HepG2 (cell line): ENCODE data around the gene SYTL3. TPM values are rescaled to one million over a fixed set of nuclear protein-coding genes. Genes with fewer than 3 reads are reported as not detected.

Source experiments
- ATAC-seq: fragments of 200-7000 bp; cut with Tn5 transposase; 3 replicates; pipeline ENCODE4 v1.9.1; 2020; ENCODE audit warnings: mild to moderate bottlenecking, moderate library complexity
- BruUV-seq: library from RNA; stranded (reverse); fragments of 400-500 nt; replicated peaks from 2 replicates; lab custom pipeline; 2021; lab: Mats Ljungman, UMichigan
- CTCF ChIA-PET: fragments of 300-600 bp; formaldehyde crosslinking; extraction: SDS; loops from one replicate; lab custom pipeline; 2021; ENCODE audit warnings: low total read pairs, inconsistent platforms, low intra/inter-chr PET ratio; lab: Yijun Ruan, JAX
- POLR2A ChIA-PET: fragments of 350-600 bp; sonication (Branson Sonifier 250); formaldehyde crosslinking; loops from one replicate; lab custom pipeline; 2020; ENCODE audit warnings: antibody characterized with exemption, inconsistent platforms; lab: Yijun Ruan, JAX
- DNase-seq: peaks from one replicate; pipeline ENCODE4 v3.0.0-alpha.2; 2015; ENCODE audit warnings: low spot score
- FAIRE-seq: peaks from 3 replicates; lab custom pipeline; 2011; peaks lifted over from hg19 to GRCh38; lab: Jason Lieb, UNC
- H2AFZ ChIP-seq: one replicate; pipeline ENCODE4 v1.6.1; 2011; ENCODE audit warnings: low read length, inconsistent platforms
- H3K27ac ChIP-seq: fragments of 300-600 bp; 3 replicates; pipeline ENCODE4 v1.8.0; 2011; ENCODE audit warnings: mixed run types, mild to moderate bottlenecking, mixed read lengths, low read length, inconsistent platforms; ENCODE audit not compliant: insufficient read depth; ENCODE audit errors: extremely low read length
- H3K27me3 ChIP-seq, 2 experiments: fragments of 200-600 bp in 1 of 2; 2 replicates in 1 of 2; 3 replicates in 1 of 2; pipeline versions ENCODE4 v1.6.0 to v1.8.0; 2011; ENCODE audit warnings: low read length in 2 of 2, mild to moderate bottlenecking in 2 of 2, moderate library complexity in 2 of 2, inconsistent platforms in 1 of 2; ENCODE audit not compliant: insufficient read depth in 2 of 2, control insufficient read depth in 1 of 2
- H3K36me3 ChIP-seq, 2 experiments: fragments of 200-600 bp in 1 of 2; replicated peaks in 1 of 2; 2 replicates in 1 of 2; 3 replicates in 1 of 2; pipeline versions ENCODE4 v1.5.1 to v1.8.0; 2011; ENCODE audit warnings: low read length in 2 of 2, inconsistent platforms in 1 of 2; ENCODE audit not compliant: insufficient read depth in 2 of 2, control insufficient read depth in 1 of 2
- H3K4me1 ChIP-seq: 2 replicates; pipeline ENCODE4 v1.5.1; 2012; ENCODE audit warnings: low read length, inconsistent platforms; ENCODE audit not compliant: insufficient read depth
- H3K4me2 ChIP-seq: 2 replicates; pipeline ENCODE4 v1.6.0; 2011; ENCODE audit warnings: low read depth, low read length, inconsistent platforms
- H3K4me3 ChIP-seq, 3 experiments: fragments of 200-600 bp in 1 of 3; sonication (generic), shearing (Covaris generic) in 1 of 3; replicated peaks in 1 of 3; 2 replicates each; pipeline ENCODE4 v1.5.1; 2011 to 2016; ENCODE audit warnings: low read length in 3 of 3, inconsistent platforms in 2 of 3, low read depth in 2 of 3, mild to moderate bottlenecking in 2 of 3, control low read depth in 1 of 3, mixed read lengths in 1 of 3; ENCODE audit not compliant: insufficient read depth in 1 of 3
- H3K79me2 ChIP-seq: one replicate; pipeline ENCODE4 v1.6.1; 2011; ENCODE audit warnings: low read length, inconsistent platforms; ENCODE audit not compliant: insufficient read depth
- H3K9ac ChIP-seq: 2 replicates; pipeline ENCODE4 v1.6.0; 2011; ENCODE audit warnings: mild to moderate bottlenecking, low read depth, low read length, inconsistent platforms; ENCODE audit not compliant: insufficient read depth
- H3K9me3 ChIP-seq: 2 replicates; pipeline ENCODE4 v1.5.1; 2012; ENCODE audit warnings: mild to moderate bottlenecking, low read length
- H4K20me1 ChIP-seq: 2 replicates; pipeline ENCODE4 v1.6.0; 2011; ENCODE audit warnings: inconsistent platforms, mild to moderate bottlenecking, low read length, moderate library complexity; ENCODE audit not compliant: insufficient read depth
- ATF7-NPFF ChIP-seq: sonication (generic); formaldehyde crosslinking; IDR thresholded peaks from 2 replicates; pipeline ENCODE4 v1.8.1; 2023; ENCODE audit warnings: mild to moderate bottlenecking, low read depth, missing genetic modification reagents, moderate library complexity
- CEBPB ChIP-seq: IDR thresholded peaks from 2 replicates; pipeline ENCODE4 v1.6.1; 2011; ENCODE audit warnings: low read depth, low read length, improper control_type of control experiment, borderline replicate concordance
- CREB1 ChIP-seq, 2 experiments: fragments of 450-650 bp in 1 of 2; IDR thresholded peaks; 2 replicates each; pipeline ENCODE4 v1.6.1; 2016 to 2017; ENCODE audit warnings: control low read depth in 1 of 2, mild to moderate bottlenecking in 1 of 2, missing compliant biosample characterization in 1 of 2, missing genetic modification characterization in 1 of 2
- FLYWCH1 ChIP-seq: sonication (generic); formaldehyde crosslinking; IDR thresholded peaks from 2 replicates; pipeline ENCODE4 v1.8.1; 2023; ENCODE audit warnings: mild to moderate bottlenecking, missing genetic modification reagents
- GATA4 ChIP-seq: sonication (generic); IDR thresholded peaks from 2 replicates; pipeline ENCODE4 v1.6.1; 2016; ENCODE audit warnings: antibody characterized with exemption, low read depth, borderline replicate concordance
- HNF4A ChIP-seq: sonication (generic); formaldehyde crosslinking; IDR thresholded peaks from 2 replicates; pipeline ENCODE4 v1.4.0; 2020; ENCODE audit warnings: missing genetic modification reagents
- KLF15 ChIP-seq: sonication (generic); formaldehyde crosslinking; IDR thresholded peaks from 2 replicates; pipeline ENCODE4 v1.8.1; 2023; ENCODE audit warnings: borderline replicate concordance, mild to moderate bottlenecking, inconsistent platforms, missing genetic modification reagents, mixed read lengths
- MAX ChIP-seq: IDR thresholded peaks from 2 replicates; pipeline ENCODE4 v1.6.1; 2012; ENCODE audit warnings: inconsistent platforms
- SAP130 ChIP-seq: IDR thresholded peaks from 2 replicates; pipeline ENCODE4 v1.6.1; 2016; ENCODE audit warnings: low read depth
- SOX5 ChIP-seq: IDR thresholded peaks from 2 replicates; pipeline ENCODE4 v1.6.1; 2016; ENCODE audit warnings: borderline replicate concordance
- SOX6 ChIP-seq, 2 experiments: fragments of 450-650 bp in 1 of 2; sonication (generic) in 1 of 2; formaldehyde crosslinking in 1 of 2; IDR thresholded peaks; 2 replicates each; pipeline versions ENCODE4 v1.4.0 to v1.6.1; 2017 to 2020; ENCODE audit warnings: antibody characterized with exemption in 1 of 2, mild to moderate bottlenecking in 1 of 2, missing genetic modification reagents in 1 of 2
- TRIM22 ChIP-seq: fragments of 450-650 bp; IDR thresholded peaks from 2 replicates; pipeline ENCODE4 v1.6.1; 2017
- ZBTB21 ChIP-seq: sonication (generic); formaldehyde crosslinking; IDR thresholded peaks from 2 replicates; pipeline ENCODE4 v1.4.0; 2020; ENCODE audit warnings: missing genetic modification reagents
- ZHX1 ChIP-seq: sonication (generic); formaldehyde crosslinking; IDR thresholded peaks from 2 replicates; pipeline ENCODE4 v1.8.1; 2022; ENCODE audit warnings: low read depth, mild to moderate bottlenecking, missing genetic modification reagents
- WGBS: methylation state at CpG from one replicate; pipeline ENCODE4 v1.1.6; 2017; ENCODE audit warnings: low lambda C conversion rate; 5-methylcytosine and 5-hydroxymethylcytosine counted together
- in situ Hi-C: cut with HindIII; loops from 2 replicates; pipeline ENCODE4 v1.10.0; 2017; ENCODE audit warnings: low pct_unique_long_range_greater_than_20kb; ENCODE audit not compliant: extremely low pct_ligation_motif_present
- intact Hi-C: fragments of 100-400 bp; cut with micrococcal nuclease; formaldehyde crosslinking; loops from one replicate; pipeline ENCODE4 v1.10.0; 2022; ENCODE audit not compliant: unreplicated experiment
- polyA plus RNA-seq, 8 experiments: library from polyadenylated mRNA; depleted of rRNA in 3 of 8; stranded (reverse) in 7 of 8; unstranded in 1 of 8; fragments of >200 nt; fragmentation: Illumina TruSeq in 4 of 8; extraction: Trizol in 4 of 8; gene quantifications; 2 replicates each; pipeline versions ENCODE4 v1.2.1 to v1.2.3, GENCODE V29; 2011 to 2016; ENCODE audit warnings: low read depth in 4 of 8, missing spikeins in 1 of 8, mixed read lengths in 1 of 8; ENCODE audit not compliant: insufficient read depth in 1 of 8
- total RNA-seq, 5 experiments: library from RNA; depleted of rRNA; stranded (reverse); fragments of >200 nt; fragmentation: Illumina TruSeq; extraction: Trizol; gene quantifications; 2 replicates each; pipeline ENCODE4 v1.2.3, GENCODE V29; 2016; ENCODE audit warnings: low read depth in 1 of 5
- TF ChIP-seq, protein P1 (sequence below): sonication (generic); formaldehyde crosslinking; IDR thresholded peaks from 2 replicates; pipeline ENCODE4 v1.9.0; 2021; ENCODE audit warnings: missing genetic modification reagents, borderline replicate concordance

Gene SYTL3
- total and polyA plus RNA-seq, 2 of the 13 experiments (the other 11 are each of a cell fraction or from before 2014, with no cell fraction given), result 0.11 to 0.28 TPM

DNA sequence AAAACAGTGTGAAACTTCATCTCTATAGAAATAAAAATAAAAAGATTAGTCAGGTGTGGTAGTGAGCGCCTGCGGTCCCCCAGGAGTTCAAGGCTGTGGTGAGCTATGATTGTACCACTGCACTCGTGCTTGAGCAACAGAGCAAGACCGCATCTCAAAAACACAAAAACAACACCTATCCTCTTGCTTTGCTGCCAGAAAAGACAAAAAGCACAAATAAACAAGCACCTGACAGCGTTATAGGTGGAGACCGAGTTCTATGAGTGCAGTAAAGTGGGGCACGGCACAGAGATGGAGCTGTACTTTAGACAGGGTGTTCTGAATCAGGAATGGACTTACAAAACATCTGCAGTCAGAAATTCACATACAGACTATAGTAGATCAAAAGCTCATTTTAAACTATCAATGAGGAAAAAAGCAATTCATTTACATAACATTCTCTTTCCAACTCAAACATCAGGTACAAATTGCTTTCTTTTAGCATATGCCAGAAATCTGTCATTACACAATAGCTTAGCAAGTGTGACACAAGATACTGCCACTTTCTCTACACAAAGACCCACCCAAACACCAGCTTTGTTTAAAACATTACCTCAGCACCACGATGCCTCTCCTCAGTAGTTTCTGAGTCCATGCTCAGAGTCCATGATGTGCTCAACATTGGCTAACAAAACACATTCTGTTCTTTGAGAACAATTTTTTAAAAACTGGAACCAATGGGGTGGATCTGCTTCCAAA, 159.3 kb downstream of the SYTL3 start:
- peak overlapping the region; percentile 33 for H3K27ac ChIP-seq
- CTCF ChIA-PET, result no interaction called here
- H2AFZ ChIP-seq, result no peak overlapping the region
- FAIRE-seq, result peak; percentile 66
- peaks cover 5 to 10% of the 10 kb centered on the region in 2 experiments; a peak in 4 of 5 replicates for H3K36me3 ChIP-seq
- WGBS, result 73% methylated on average over 8 of the region's 8 CpGs
- POLR2A ChIA-PET, result interaction anchor here (1.3 kb wide), 1 partner anchor 10 kb away, joined by 5 read pairs; the partner anchor contains the start of gene EZR
- H4K20me1 ChIP-seq, result 0 out of 2 replicates have a peak, but pooled peaks cover 12% of the 10 kb centered on the region
- intact Hi-C loops, result no loop called here
- peak; percentile 78 for DNase-seq
- H3K27me3 ChIP-seq, result no peaks in the 10 kb centered on the region
- in situ Hi-C loops, result no loop called here
- peak; percentile 79 for ATAC-seq
- BruUV-seq, result no TSS peak
- no peak overlapping the region for H3K4me3 ChIP-seq
- no peaks in the 10 kb centered on the region for H3K9me3 ChIP-seq
- peaks cover 71% of the 10 kb centered on the region for H3K79me2 ChIP-seq
- H3K4me2 ChIP-seq, result no peak overlapping the region
- H3K4me1 ChIP-seq, result peaks cover 56% of the 10 kb centered on the region
- no peak overlapping the region for H3K9ac ChIP-seq
- TF ChIP-seq KLF15 (no peak), FLYWCH1 (CRISPR knock-in tag) (no peak), ZHX1 (CRISPR knock-in tag) (0 out of 2 replicates have a peak, but pooled peaks have one; percentile 54), TRIM22 (no peak), ZBTB21 (CRISPR knock-in tag) (peak; percentile 87; the same call in 1 of the 2 replicates), HNF4A (CRISPR knock-in tag) (peak; percentile 38; the same call in 1 of the 2 replicates), CEBPB (peak; percentile 91), SOX6 (IDR thresholded peaks at IDR 0.05) (no peak), SOX6 (CRISPR knock-in tag; IDR thresholded peaks at IDR 0.05) (peak; percentile 27; the same call in 1 of the 2 replicates), SOX5 (CRISPR knock-in tag) (peak; percentile 28; the same call in 1 of the 2 replicates), SAP130 (CRISPR knock-in tag) (peak; percentile 28; the same call in 1 of the 2 replicates), GATA4 (no peak), CREB1 (IDR thresholded peaks at IDR 0.05) (no peak), CREB1 (CRISPR knock-in tag; IDR thresholded peaks at IDR 0.05) (0 out of 2 replicates have a peak, but pooled peaks have one; percentile 24), MAX (peak; percentile 20; the same call in 1 of the 2 replicates), ATF7-NPFF (CRISPR knock-in tag) (no peak)
- TF ChIP-seq, protein P1, sequence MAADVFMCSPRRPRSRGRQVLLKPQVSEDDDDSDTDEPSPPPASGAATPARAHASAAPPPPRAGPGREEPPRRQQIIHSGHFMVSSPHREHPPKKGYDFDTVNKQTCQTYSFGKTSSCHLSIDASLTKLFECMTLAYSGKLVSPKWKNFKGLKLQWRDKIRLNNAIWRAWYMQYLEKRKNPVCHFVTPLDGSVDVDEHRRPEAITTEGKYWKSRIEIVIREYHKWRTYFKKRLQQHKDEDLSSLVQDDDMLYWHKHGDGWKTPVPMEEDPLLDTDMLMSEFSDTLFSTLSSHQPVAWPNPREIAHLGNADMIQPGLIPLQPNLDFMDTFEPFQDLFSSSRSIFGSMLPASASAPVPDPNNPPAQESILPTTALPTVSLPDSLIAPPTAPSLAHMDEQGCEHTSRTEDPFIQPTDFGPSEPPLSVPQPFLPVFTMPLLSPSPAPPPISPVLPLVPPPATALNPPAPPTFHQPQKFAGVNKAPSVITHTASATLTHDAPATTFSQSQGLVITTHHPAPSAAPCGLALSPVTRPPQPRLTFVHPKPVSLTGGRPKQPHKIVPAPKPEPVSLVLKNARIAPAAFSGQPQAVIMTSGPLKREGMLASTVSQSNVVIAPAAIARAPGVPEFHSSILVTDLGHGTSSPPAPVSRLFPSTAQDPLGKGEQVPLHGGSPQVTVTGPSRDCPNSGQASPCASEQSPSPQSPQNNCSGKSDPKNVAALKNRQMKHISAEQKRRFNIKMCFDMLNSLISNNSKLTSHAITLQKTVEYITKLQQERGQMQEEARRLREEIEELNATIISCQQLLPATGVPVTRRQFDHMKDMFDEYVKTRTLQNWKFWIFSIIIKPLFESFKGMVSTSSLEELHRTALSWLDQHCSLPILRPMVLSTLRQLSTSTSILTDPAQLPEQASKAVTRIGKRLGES (CRISPR knock-in tag), result no peak
